ENCODE data around the gene EPB41L5.
"Not testable (repeated sequence)": the region's sequence is repeated elsewhere in the genome, so short reads cannot be mapped to it uniquely, and the experiment has no call there.

GRCh38 chr2:120158658-120159057 lies 145.8 kb downstream of the EPB41L5 start:
- TF ChIP-seq CTCF, POLR2A, EP300 (IDR thresholded peaks at IDR 0.05): not testable (repeated sequence)

All from ovary (tissue), 3 donors.